GM23338 (cell line): ENCODE measurements around the gene DPYD. TPM values are rescaled to one million over a fixed set of nuclear protein-coding genes. Genes with fewer than 3 reads are reported as not detected.

Source experiments
- ATAC-seq: fragments of 200-7000 bp; cut with Tn5 transposase; 3 replicates; pipeline ENCODE4 v1.9.1; 2020
- DNase-seq: peaks from one replicate; pipeline ENCODE4 v3.0.0-alpha.2; 2015; ENCODE audit warnings: low spot score
- H2AFZ ChIP-seq: fragments of 200-600 bp; sonication (generic); 2 replicates; pipeline ENCODE4 v1.8.0; 2016; ENCODE audit warnings: antibody characterized with exemption, mild to moderate bottlenecking, moderate library complexity
- H3F3A ChIP-seq: fragments of 200-600 bp; sonication (generic); replicated peaks from 2 replicates; pipeline ENCODE4 v1.8.0; 2017; ENCODE audit warnings: antibody characterized with exemption, mixed run types, low read depth
- H3K27ac ChIP-seq: fragments of 200-600 bp; sonication (generic); 2 replicates; pipeline ENCODE4 v1.6.1; 2016; ENCODE audit warnings: low read depth
- H3K27me3 ChIP-seq: fragments of 200-600 bp; sonication (generic); 2 replicates; pipeline ENCODE4 v1.8.0; 2016; ENCODE audit warnings: mild to moderate bottlenecking, mixed run types, moderate library complexity; ENCODE audit not compliant: insufficient read depth
- H3K36me3 ChIP-seq: fragments of 200-600 bp; sonication (generic); 2 replicates; pipeline ENCODE4 v1.8.0; 2016; ENCODE audit warnings: mild to moderate bottlenecking; ENCODE audit not compliant: insufficient read depth
- H3K4me1 ChIP-seq: fragments of 200-600 bp; sonication (generic); 2 replicates; pipeline ENCODE4 v1.8.0; 2016; ENCODE audit warnings: mild to moderate bottlenecking, moderate library complexity; ENCODE audit not compliant: insufficient read depth
- H3K4me2 ChIP-seq: fragments of 200-600 bp; sonication (generic); 2 replicates; pipeline ENCODE4 v1.7.1; 2017; ENCODE audit warnings: mixed run types
- H3K4me3 ChIP-seq: fragments of 200-600 bp; sonication (generic); 2 replicates; pipeline ENCODE4 v1.6.1; 2016; ENCODE audit warnings: mixed run types
- H3K79me2 ChIP-seq: fragments of 200-600 bp; sonication (generic); replicated peaks from 2 replicates; pipeline ENCODE4 v1.8.0; 2017; ENCODE audit warnings: mild to moderate bottlenecking; ENCODE audit not compliant: insufficient read depth
- H3K9me2 ChIP-seq: fragments of 200-600 bp; sonication (generic); 2 replicates; pipeline ENCODE4 v1.8.0; 2017; ENCODE audit not compliant: insufficient read depth
- H4K20me1 ChIP-seq: fragments of 200-600 bp; sonication (generic); replicated peaks from 2 replicates; pipeline ENCODE4 v1.8.0; 2017; ENCODE audit warnings: mild to moderate bottlenecking; ENCODE audit not compliant: insufficient read depth
- H3K27ac Mint-ChIP-seq: 2 replicates; pipeline ENCODE4 v1.8.0; 2020; ENCODE audit warnings: inconsistent platforms, mild to moderate bottlenecking, moderate library complexity, mixed read lengths
- H3K27me3 Mint-ChIP-seq: 3 replicates; pipeline ENCODE4 v1.8.0; 2022; ENCODE audit warnings: low read depth, mild to moderate bottlenecking, moderate library complexity, mixed read lengths, inconsistent platforms; ENCODE audit not compliant: insufficient read depth, poor library complexity
- H3K36me3 Mint-ChIP-seq: 3 replicates; pipeline ENCODE4 v1.8.0; 2021; ENCODE audit warnings: low read depth, mild to moderate bottlenecking, inconsistent platforms, moderate library complexity, mixed read lengths
- H3K4me1 Mint-ChIP-seq: 3 replicates; pipeline ENCODE4 v1.8.0; 2020; ENCODE audit warnings: mild to moderate bottlenecking, inconsistent platforms, mixed read lengths
- H3K4me3 Mint-ChIP-seq: 3 replicates; pipeline ENCODE4 v1.8.0; 2021; ENCODE audit warnings: moderate library complexity, mild to moderate bottlenecking, inconsistent platforms, mixed read lengths
- H3K9me3 Mint-ChIP-seq: 3 replicates; pipeline ENCODE4 v1.8.0; 2020; ENCODE audit warnings: moderate library complexity, mild to moderate bottlenecking, inconsistent platforms, mixed read lengths
- CREB1 ChIP-seq: fragments of 250-450 bp; sonication (Bioruptor Pico); IDR thresholded peaks from 2 replicates; pipeline ENCODE4 v1.5.0; 2020; ENCODE audit warnings: low read depth, mild to moderate bottlenecking, moderate library complexity
- EZH2 ChIP-seq: fragments of 200-600 bp; sonication (generic); IDR thresholded peaks from one replicate; pipeline ENCODE4 v1.8.0; 2017; ENCODE audit warnings: antibody characterized with exemption, mild to moderate bottlenecking, low read depth; ENCODE audit not compliant: unreplicated experiment
- EZH2phosphoT487 ChIP-seq: fragments of 200-600 bp; sonication (generic); IDR thresholded peaks from one replicate; pipeline ENCODE4 v1.8.1; 2018; ENCODE audit warnings: antibody characterized with exemption; ENCODE audit not compliant: unreplicated experiment
- JUNB ChIP-seq: IDR thresholded peaks from one replicate; pipeline ENCODE4 v1.6.1; 2016; ENCODE audit warnings: antibody characterized with exemption; ENCODE audit not compliant: unreplicated experiment
- NANOG ChIP-seq: IDR thresholded peaks from 2 replicates; pipeline ENCODE4 v1.6.1; 2016; ENCODE audit warnings: antibody characterized with exemption, borderline replicate concordance
- POLR2AphosphoS5 ChIP-seq: IDR thresholded peaks from 2 replicates; pipeline ENCODE4 v1.6.1; 2016; ENCODE audit warnings: antibody characterized with exemption, low read depth
- REST ChIP-seq: IDR thresholded peaks from one replicate; pipeline ENCODE4 v1.6.1; 2018; ENCODE audit warnings: antibody characterized with exemption; ENCODE audit not compliant: unreplicated experiment
- STAT1 ChIP-seq: IDR thresholded peaks from one replicate; pipeline ENCODE4 v1.6.1; 2016; ENCODE audit warnings: antibody characterized with exemption; ENCODE audit not compliant: unreplicated experiment
- ZNF114 ChIP-seq: fragments of 250-450 bp; sonication (Bioruptor Pico); IDR thresholded peaks from 2 replicates; pipeline ENCODE4 v1.5.0; 2020; ENCODE audit warnings: mild to moderate bottlenecking, moderate library complexity
- ZNF331 ChIP-seq: fragments of 250-450 bp; sonication (Bioruptor Pico); IDR thresholded peaks from 2 replicates; pipeline ENCODE4 v1.5.0; 2020; ENCODE audit warnings: low read depth, mild to moderate bottlenecking, moderate library complexity
- polyA plus RNA-seq: library from polyadenylated mRNA; unstranded; fragments of >200 nt; fragmentation: Nextera tagmentation; extraction: Ambion mirVana; gene quantifications from 2 replicates; pipeline ENCODE4 v1.2.1, GENCODE V29; 2016
- total RNA-seq: library from RNA; depleted of rRNA; stranded (reverse); fragments of >200 nt; shearing (Covaris generic); gene quantifications from 2 replicates; pipeline ENCODE4 v1.2.3, GENCODE V29; 2014
- TF ChIP-seq, protein P1 (sequence below): IDR thresholded peaks from 2 replicates; pipeline ENCODE4 v1.6.1; 2016; ENCODE audit warnings: antibody characterized with exemption
- TF ChIP-seq, protein P2 (sequence below), 2 experiments: fragments of 200-600 bp in 1 of 2; sonication (generic) in 1 of 2; conservative IDR thresholded peaks; 2 replicates each; pipeline versions ENCODE4 v1.5.1 to v1.6.1; 2016 to 2017; ENCODE audit warnings: antibody characterized with exemption in 2 of 2, low read depth in 2 of 2, mild to moderate bottlenecking in 2 of 2, moderate library complexity in 1 of 2
- TF ChIP-seq, protein P3 (sequence below): fragments of 250-450 bp; sonication (Bioruptor Pico); IDR thresholded peaks from 2 replicates; pipeline ENCODE4 v1.5.0; 2020; ENCODE audit warnings: mild to moderate bottlenecking, moderate library complexity

The DPYD gene
- total and polyA plus RNA-seq, 2 experiments from 2014 or later, result 0.50 to 1.6 TPM

DNA sequence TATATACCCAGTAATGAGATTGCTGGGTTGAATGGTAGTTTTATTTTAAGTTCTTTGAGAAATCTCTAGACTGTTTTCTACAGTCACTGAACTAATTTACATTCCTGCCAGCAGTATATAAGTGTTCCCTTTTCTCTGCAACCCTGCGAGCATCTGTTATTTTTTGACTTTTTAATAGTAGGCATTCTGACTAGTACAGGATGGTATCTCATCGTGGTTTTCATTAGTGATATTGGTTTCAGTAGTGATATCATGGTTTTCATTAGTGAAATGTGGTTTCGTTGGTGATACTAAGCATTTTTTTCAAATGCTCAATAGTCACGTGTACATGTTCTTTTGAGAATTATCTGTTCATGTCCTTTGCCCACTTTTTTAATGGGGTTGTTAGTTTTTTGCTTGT is 882.4 kb downstream of the DPYD start (continued):
- no peak for TF ChIP-seq REST
- TF ChIP-seq ZNF114 (CRISPR knock-in tag), result no peak
- TF ChIP-seq POLR2AphosphoS5, result no peak

DNA sequence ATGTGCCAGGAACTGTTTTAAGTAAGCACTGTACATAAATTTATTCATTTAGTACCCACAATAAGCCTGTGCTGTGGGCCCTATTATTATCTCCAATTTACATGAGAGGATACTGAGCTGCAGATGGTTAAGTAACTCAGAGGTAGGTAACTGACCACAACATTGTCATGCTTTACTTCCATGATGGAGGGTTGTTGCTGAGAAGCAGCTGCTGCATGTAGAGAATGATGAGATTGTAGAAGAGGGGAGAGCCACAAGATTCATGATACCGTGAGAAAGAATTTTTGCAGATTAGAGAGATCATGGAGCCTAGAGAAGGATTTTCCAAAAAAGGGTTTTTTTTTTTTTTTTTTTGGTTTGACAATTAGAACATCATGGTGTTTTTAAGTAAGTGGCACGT is 886.2 kb downstream of the DPYD start:
- ATAC-seq, result no peak
- Mint-ChIP-seq H3K27me3 (peaks cover 2% of the 10 kb centered on the region), H3K9me3 (peaks cover 9% of the 10 kb centered on the region; the same call in 1 of the 3 replicates), H3K4me1 (no peaks in the 10 kb centered on the region), H3K27ac (no peak overlapping the region), H3K4me3 (no peak overlapping the region), H3K36me3 (no peaks in the 10 kb centered on the region)
- H3K36me3 ChIP-seq, result no peaks in the 10 kb centered on the region
- no peak overlapping the region for H2AFZ ChIP-seq
- H3K4me1 ChIP-seq, result no peaks in the 10 kb centered on the region
- no peaks in the 10 kb centered on the region for H3K27me3 ChIP-seq
- DNase-seq, result no peak
- H4K20me1 ChIP-seq, result no peaks in the 10 kb centered on the region
- H3F3A ChIP-seq, result no peaks in the 10 kb centered on the region
- no peaks in the 10 kb centered on the region for H3K9me2 ChIP-seq
- no peak overlapping the region for H3K4me2 ChIP-seq
- no peak overlapping the region for H3K4me3 ChIP-seq
- H3K27ac ChIP-seq, result no peak overlapping the region
- H3K79me2 ChIP-seq, result no peaks in the 10 kb centered on the region
- TF ChIP-seq ZNF114 (CRISPR knock-in tag), result no peak
- TF ChIP-seq, protein P1, sequence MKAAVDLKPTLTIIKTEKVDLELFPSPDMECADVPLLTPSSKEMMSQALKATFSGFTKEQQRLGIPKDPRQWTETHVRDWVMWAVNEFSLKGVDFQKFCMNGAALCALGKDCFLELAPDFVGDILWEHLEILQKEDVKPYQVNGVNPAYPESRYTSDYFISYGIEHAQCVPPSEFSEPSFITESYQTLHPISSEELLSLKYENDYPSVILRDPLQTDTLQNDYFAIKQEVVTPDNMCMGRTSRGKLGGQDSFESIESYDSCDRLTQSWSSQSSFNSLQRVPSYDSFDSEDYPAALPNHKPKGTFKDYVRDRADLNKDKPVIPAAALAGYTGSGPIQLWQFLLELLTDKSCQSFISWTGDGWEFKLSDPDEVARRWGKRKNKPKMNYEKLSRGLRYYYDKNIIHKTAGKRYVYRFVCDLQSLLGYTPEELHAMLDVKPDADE, result no peak
- no peak for TF ChIP-seq ZNF331 (CRISPR knock-in tag)
- no peak for TF ChIP-seq JUNB
- TF ChIP-seq EZH2, result no peak
- TF ChIP-seq, protein P2, sequence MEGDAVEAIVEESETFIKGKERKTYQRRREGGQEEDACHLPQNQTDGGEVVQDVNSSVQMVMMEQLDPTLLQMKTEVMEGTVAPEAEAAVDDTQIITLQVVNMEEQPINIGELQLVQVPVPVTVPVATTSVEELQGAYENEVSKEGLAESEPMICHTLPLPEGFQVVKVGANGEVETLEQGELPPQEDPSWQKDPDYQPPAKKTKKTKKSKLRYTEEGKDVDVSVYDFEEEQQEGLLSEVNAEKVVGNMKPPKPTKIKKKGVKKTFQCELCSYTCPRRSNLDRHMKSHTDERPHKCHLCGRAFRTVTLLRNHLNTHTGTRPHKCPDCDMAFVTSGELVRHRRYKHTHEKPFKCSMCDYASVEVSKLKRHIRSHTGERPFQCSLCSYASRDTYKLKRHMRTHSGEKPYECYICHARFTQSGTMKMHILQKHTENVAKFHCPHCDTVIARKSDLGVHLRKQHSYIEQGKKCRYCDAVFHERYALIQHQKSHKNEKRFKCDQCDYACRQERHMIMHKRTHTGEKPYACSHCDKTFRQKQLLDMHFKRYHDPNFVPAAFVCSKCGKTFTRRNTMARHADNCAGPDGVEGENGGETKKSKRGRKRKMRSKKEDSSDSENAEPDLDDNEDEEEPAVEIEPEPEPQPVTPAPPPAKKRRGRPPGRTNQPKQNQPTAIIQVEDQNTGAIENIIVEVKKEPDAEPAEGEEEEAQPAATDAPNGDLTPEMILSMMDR (conservative IDR thresholded peaks at IDR 0.05; ENCODE audit: low read depth in 2 of 2), result no peak
- TF ChIP-seq STAT1, result no peak
- TF ChIP-seq EZH2phosphoT487, result no peak
- TF ChIP-seq, protein P3, sequence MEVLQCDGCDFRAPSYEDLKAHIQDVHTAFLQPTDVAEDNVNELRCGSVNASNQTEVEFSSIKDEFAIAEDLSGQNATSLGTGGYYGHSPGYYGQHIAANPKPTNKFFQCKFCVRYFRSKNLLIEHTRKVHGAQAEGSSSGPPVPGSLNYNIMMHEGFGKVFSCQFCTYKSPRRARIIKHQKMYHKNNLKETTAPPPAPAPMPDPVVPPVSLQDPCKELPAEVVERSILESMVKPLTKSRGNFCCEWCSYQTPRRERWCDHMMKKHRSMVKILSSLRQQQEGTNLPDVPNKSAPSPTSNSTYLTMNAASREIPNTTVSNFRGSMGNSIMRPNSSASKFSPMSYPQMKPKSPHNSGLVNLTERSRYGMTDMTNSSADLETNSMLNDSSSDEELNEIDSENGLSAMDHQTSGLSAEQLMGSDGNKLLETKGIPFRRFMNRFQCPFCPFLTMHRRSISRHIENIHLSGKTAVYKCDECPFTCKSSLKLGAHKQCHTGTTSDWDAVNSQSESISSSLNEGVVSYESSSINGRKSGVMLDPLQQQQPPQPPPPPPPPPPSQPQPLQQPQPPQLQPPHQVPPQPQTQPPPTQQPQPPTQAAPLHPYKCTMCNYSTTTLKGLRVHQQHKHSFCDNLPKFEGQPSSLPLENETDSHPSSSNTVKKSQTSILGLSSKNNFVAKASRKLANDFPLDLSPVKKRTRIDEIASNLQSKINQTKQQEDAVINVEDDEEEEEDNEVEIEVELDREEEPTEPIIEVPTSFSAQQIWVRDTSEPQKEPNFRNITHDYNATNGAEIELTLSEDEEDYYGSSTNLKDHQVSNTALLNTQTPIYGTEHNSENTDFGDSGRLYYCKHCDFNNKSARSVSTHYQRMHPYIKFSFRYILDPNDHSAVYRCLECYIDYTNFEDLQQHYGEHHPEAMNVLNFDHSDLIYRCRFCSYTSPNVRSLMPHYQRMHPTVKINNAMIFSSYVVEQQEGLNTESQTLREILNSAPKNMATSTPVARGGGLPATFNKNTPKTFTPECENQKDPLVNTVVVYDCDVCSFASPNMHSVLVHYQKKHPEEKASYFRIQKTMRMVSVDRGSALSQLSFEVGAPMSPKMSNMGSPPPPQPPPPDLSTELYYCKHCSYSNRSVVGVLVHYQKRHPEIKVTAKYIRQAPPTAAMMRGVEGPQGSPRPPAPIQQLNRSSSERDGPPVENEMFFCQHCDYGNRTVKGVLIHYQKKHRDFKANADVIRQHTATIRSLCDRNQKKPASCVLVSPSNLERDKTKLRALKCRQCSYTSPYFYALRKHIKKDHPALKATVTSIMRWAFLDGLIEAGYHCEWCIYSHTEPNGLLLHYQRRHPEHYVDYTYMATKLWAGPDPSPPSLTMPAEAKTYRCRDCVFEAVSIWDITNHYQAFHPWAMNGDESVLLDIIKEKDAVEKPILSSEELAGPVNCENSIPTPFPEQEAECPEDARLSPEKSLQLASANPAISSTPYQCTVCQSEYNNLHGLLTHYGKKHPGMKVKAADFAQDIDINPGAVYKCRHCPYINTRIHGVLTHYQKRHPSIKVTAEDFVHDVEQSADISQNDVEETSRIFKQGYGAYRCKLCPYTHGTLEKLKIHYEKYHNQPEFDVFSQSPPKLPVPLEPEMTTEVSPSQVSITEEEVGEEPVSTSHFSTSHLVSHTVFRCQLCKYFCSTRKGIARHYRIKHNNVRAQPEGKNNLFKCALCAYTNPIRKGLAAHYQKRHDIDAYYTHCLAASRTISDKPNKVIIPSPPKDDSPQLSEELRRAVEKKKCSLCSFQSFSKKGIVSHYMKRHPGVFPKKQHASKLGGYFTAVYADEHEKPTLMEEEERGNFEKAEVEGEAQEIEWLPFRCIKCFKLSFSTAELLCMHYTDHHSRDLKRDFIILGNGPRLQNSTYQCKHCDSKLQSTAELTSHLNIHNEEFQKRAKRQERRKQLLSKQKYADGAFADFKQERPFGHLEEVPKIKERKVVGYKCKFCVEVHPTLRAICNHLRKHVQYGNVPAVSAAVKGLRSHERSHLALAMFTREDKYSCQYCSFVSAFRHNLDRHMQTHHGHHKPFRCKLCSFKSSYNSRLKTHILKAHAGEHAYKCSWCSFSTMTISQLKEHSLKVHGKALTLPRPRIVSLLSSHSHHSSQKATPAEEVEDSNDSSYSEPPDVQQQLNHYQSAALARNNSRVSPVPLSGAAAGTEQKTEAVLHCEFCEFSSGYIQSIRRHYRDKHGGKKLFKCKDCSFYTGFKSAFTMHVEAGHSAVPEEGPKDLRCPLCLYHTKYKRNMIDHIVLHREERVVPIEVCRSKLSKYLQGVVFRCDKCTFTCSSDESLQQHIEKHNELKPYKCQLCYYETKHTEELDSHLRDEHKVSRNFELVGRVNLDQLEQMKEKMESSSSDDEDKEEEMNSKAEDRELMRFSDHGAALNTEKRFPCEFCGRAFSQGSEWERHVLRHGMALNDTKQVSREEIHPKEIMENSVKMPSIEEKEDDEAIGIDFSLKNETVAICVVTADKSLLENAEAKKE (CRISPR knock-in tag), result no peak
- TF ChIP-seq NANOG, result no peak
- TF ChIP-seq CREB1 (CRISPR knock-in tag), result no peak
- no peak for TF ChIP-seq POLR2AphosphoS5
